Measurements from ENCODE around the gene TTC9C.
"Not testable (repeated sequence)": the region's sequence is repeated elsewhere in the genome, so short reads cannot be mapped to it uniquely, and the experiment has no call there.

The TTC9C gene

DNA sequence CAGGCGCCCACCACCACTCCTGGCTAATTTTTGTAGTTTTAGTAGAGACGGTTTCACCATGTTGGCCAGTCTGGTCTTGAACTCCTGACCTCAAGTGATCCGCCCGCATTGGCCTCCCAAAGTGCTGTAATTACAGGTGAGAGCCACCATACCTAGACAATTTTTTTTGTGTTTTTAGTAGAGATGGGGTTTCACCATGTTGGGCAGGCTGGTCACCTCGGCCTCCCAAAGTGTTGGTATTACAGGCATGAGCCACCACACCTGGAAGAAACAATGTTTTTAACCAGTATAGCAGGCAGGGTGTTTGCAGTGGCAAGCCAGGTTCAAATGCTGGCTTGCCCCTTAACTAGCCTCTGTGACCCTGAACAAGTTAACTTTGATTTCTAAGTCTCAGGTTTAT, 21.6 kb downstream of the TTC9C start:
- DNase-seq (ENCODE audit: low read depth in 1 of 2, low spot score in 1 of 2): not testable (repeated sequence)

DNA sequence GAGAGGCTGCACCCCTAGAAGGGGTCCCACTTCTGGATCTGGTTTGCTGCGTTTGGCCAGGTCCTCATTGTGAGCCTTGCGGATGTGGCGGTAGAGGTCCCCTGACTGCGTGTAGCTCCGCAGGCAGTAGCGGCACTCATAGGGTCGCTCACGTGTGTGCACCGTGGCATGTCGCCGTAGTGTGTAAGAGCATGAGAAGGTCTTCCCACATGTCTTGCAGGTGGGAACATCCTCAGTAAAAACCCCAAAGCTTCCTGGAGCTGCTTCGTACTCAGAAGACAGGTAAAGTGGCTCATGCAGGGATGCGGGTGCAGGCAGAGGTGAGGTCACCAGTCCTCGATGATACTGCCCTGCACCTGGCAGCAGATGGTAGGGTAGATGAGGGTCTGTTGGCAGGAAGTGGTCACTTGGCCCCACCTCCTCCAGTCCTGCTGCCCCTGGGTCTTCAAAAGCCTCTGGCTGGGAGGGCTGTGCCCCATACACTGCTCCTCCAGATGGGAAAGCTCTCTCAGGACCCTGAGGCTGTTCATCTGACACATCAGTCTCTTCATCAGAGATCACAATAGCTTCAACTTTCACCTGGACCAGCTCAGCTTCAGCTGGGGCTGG, 24.0 kb downstream of the TTC9C start:
- DNase-seq (ENCODE audit: low read depth in 1 of 2, low spot score in 1 of 2): no peak

DNA sequence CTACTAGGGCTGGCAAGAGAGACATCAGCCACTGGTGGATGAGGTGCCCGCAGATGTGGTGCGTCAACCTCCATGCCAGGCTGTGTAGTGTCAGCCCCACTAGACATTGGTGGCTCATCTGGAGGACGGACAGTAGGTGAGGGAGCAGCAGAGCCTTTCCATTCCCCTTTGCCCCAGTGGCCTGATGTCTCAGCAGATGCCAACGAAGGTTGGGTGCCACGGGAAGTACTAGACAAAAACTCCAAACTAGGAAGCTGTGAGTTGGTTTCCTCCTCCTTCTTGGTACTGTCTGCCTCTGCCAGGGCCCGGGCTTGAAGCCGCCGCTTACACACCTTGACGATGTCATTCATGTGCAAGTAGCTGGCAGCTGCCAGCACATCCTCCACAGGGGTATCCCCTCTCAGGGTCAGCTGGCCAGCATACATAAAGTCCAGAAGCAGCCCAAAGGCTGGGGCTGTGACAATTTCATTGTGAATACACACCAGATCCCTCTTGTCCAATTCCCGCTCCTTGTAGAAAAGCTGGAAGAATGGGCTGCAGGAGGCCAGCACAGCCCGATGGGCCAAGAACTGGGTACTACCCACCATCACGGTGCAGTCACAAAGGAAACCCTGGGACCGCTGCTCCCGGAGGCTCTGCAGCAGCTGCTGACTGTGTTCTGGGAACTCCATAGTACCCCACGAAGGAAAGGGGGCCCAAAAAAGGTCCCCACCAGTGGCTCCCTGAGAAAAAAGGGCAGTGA, 24.9 kb downstream of the TTC9C start:
- no peak for DNase-seq (ENCODE audit: low read depth in 1 of 2, low spot score in 1 of 2)

DNA sequence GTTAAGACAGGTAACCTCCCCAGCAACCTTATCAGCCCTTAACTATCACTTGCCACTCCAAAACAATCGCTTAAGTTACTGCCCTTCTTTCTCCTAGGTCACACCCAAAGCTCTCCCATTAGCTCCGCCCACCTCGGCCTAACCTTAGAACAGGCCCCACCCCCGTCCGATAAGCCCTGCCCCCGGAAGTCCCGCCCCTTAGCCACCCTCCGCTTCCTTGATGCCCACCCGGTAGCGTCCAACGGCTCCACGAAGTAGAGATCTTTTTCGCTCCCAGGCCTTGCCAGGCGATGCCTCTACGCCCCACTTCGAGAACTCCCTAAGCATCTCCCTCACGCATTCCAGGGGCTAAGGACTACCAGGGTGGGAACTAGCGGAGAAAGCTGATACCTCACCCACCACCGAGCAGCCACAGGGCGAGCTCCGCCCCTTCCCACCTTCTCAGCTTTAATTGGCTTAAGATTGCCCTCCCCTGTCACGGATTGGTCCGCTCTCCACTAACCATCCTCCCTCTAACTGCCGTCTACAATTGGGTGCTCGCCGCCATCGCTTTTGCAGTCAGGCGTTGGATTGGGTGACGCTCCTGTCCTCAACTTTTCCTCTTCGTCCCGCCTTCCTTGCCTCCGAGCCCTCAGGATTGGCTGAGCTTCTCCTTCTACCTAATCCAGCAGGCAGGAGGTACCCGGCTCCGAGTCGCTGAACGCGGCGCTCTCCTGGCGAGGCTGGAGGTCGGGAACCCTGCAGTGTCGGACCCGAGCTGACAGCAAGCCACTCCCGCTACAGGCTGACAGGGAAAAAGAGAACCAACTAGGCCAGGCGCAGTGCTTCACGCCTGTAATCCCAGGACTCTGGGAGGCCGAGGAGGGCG, 25.7 kb downstream of the TTC9C start, which contains the start of gene ZBTB3:
Gene ZBTB3, minus strand, starts transcription at position 425 of the 868 bp plus-strand sequence. CDS start 496 bp downstream, outside the sequence.
- peak; percentile 90 to 91 for DNase-seq (ENCODE audit: low read depth in 1 of 2, low spot score in 1 of 2)

- no peak for DNase-seq (ENCODE audit: low read depth in 1 of 2, low spot score in 1 of 2)
Observed at GRCh38 chr11:62755086-62755615, 26.9 kb downstream of the TTC9C start.

DNA sequence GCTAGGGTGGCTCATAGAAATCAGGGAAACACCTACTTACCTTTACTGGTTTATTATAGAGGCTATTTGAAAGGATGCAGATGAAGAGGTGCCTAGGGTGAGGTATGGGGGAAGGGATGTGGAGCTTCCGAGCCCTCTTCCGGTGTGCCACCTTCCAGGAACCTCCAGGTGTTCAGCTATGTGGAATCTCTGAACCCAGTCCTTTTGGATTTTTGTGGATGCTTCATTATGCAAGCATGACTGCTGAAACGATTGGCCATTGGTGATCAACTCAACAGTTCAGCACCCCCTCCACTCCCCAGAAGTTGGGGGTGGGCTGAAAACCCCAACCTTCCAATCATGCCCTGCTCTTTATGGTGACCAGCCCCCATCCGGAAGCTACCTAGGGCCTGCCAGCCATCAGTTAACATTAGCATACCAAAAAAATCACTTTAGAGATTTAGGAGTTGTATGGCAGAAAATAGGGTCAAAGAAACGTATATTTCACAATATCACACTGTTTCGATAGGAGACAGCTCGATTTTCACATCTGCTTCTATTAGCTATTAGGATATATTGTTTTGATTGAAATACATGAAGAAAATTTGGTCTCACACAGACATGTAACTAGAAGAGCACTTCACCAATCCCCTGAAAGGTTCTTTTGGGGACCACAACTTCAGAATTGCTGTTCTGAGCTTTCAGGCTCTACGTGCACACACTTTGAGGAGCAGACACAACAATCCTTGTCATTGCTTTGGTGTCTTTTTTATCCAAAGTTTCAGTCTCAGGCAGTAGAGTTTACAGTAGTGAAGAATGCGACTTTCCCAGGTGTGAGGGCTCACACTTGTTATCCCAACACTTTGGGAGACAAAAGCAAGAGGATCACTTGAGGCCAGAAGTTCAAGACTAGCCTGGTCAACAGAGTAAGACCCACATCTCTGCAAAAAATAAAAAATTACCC, 29.8 kb downstream of the TTC9C start:
- DNase-seq (ENCODE audit: low read depth in 1 of 2, low spot score in 1 of 2): no peak

DNA sequence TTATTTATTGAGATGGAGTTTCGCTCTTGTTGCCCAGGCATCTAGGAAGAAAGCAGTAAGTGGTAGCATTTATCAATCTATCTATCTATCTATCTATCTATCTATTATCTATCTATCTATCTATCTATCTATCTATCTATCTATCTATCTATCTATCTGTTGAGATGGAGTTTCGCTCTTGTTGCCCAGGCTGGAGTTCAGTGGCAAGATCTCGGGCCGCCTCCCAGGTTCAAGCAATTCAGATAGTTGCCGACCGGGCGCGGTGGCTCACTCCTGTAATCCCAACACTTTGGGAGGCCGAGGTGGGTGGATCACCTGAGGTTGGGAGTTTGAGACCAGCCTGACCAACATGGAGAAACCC, 32.6 kb downstream of the TTC9C start:
- DNase-seq (ENCODE audit: low read depth in 1 of 2, low spot score in 1 of 2): not testable (repeated sequence)

GRCh38 chr11:62770778-62771143, 42.5 kb downstream of the TTC9C start:
- DNase-seq (ENCODE audit: low read depth in 1 of 2, low spot score in 1 of 2): no peak

GRCh38 chr11:62771144-62772021, 43.1 kb downstream of the TTC9C start, which contains the start of gene TAF6L:
TAF6L (plus strand) TSS chr11:62771396; CDS start chr11:62775784, 4,388 bp downstream.
- DNase-seq (ENCODE audit: low read depth in 1 of 2, low spot score in 1 of 2): peak; percentile 83 to 86

GRCh38 chr11:62774407-62774806, 46.1 kb downstream of the TTC9C start:
- DNase-seq (ENCODE audit: low read depth in 1 of 2, low spot score in 1 of 2): no peak

GRCh38 chr11:62775646-62776045, 47.4 kb downstream of the TTC9C start:
- no peak for DNase-seq (ENCODE audit: low read depth in 1 of 2, low spot score in 1 of 2)

DNA sequence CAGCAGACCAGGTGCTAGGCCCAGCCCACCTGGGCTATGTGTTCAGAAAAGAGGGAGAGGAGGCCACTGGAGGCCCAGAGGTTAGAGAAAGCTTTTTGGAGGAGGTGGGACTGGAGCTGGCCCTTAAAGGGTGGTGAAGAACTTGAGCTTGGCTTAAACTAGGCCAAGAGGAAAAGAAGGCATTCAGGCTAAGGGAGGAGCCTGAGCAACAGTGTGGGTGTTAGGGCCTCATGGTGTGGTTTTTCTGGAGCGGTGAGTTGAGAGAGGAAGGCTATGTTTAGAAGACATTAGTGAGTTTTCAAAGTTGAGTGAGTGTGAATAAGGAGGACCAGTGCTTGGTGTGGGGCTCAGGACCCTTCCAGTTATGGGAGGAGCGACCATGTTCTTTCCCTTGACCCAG, 49.1 kb downstream of the TTC9C start:
- no peak for DNase-seq (ENCODE audit: low read depth in 1 of 2, low spot score in 1 of 2)

DNA sequence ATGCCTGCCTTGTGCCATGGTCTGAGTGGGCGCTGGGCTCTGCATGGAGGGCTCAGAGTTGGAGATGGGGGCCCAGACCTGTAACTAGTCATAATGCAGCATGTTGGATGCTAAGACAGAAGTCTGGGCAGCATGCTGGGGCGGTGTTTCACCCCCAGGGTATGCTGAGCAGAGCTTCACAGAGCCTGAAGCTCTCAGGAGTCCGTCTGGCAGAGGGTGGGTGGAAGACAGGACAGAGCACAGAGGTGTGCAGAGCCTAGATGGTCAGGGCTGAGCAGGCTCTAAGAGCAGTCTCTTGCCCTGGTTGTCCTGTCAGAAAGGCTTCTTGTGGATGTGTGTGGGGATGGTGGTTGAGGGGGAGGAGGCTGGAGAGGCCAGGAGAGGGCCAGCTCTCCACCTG, 50.2 kb downstream of the TTC9C start:
- DNase-seq (ENCODE audit: low read depth in 1 of 2, low spot score in 1 of 2): no peak

DNA sequence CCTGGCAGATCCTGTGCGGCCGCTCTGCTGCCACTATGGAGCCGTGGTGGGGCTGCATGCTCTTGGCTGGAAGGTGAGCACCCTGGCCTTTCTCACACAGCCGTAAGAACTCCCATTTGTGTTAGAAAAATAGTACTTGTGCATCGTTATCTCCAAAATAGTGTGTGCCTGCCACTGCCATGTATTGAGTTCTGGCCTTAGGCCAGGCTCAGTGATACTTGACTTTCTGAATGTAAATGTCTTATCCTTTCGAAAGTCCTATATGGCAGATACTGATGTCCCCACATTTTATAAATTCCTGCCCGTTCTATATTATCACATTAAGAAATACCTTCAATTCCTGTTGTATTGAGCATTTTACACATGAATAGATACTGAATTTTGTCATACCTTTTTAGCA, 54.5 kb downstream of the TTC9C start:
- DNase-seq (ENCODE audit: low read depth in 1 of 2, low spot score in 1 of 2): no peak

DNA sequence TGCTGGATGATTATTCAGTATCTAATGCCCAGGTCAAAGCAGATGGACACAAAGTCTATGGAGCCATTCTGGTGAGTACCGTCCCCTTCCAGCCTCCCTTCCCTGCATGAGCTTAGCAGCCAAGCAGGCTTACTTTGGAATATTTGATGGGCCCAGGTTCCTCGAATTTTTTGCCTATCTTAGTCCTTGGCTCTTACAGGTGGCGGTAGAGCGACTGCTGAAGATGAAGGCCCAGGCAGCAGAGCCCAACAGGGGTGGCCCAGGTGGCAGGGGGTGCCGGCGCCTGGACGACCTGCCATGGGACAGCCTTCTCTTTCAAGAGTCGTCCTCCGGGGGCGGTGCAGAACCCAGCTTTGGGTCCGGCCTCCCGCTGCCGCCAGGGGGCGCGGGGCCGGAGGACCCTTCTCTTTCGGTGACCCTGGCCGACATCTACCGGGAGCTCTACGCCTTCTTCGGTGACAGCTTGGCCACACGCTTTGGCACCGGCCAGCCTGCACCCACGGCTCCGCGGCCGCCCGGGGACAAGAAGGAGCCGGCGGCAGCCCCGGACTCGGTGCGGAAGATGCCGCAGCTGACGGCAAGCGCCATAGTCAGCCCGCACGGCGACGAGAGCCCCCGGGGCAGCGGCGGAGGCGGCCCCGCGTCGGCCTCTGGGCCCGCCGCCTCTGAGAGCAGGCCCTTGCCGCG, 58.2 kb downstream of the TTC9C start:
- DNase-seq (ENCODE audit: low read depth in 1 of 2, low spot score in 1 of 2): peak; percentile 72 to 77

GRCh38 chr11:62787005-62787759, 58.9 kb downstream of the TTC9C start, which contains the start of gene TMEM179B:
TMEM179B (plus strand) TSS chr11:62787402; CDS start chr11:62787432, 30 bp downstream.
- DNase-seq (ENCODE audit: low read depth in 1 of 2, low spot score in 1 of 2): peak; percentile 91 to 92
